Uterus (tissue), 2 donors: ENCODE measurements around the gene LRRC74A.
"Not testable (repeated sequence)": the region's sequence is repeated elsewhere in the genome, so short reads cannot be mapped to it uniquely, and the experiment has no call there.

Source experiments
- POLR2A ChIP-seq, 2 donors: fragments of 450-650 bp; IDR thresholded peaks; one replicate each; pipeline ENCODE4 v1.6.1; 2016; ENCODE audit warnings: antibody characterized with exemption in 2 of 2, mild to moderate bottlenecking in 1 of 2, moderate library complexity in 1 of 2
- TF ChIP-seq, protein P1 (sequence below), 4 experiments: fragments of 200-600 bp in 2 of 4; fragments of 450-650 bp in 2 of 4; sonication (generic) in 2 of 4; IDR thresholded peaks; one replicate each; pipeline ENCODE4 v1.5.1; 2016 to 2019; ENCODE audit warnings: antibody characterized with exemption in 4 of 4, mild to moderate bottlenecking in 2 of 4, moderate library complexity in 1 of 4

DNA sequence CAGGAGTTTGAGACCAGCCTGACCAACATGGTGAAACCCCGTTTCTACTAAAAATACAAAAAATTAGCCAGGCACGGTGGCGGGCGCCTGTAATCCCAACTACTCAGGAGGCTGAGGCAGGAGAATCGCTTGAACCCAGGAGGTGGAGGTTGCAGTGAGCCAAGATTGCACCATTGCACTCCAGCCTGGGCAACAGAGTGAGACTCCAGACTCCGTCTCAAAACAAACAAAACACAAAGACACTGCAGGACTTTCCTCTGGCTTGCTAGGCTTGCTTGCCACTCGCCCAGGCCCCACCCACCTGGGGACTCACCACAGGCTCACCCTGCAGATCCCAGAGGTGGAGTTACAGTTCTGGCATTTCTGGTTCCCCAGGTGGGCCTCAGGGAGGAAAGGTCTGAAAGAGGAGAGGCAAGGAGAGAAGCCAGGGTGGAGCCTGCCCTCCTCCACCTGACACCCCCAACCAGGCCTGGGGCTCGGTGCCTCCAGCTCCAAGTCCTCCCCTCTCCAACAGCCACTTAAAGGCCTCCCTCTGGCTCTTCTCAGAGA lies 88.4 kb downstream of the LRRC74A start:
- TF ChIP-seq, protein P1, sequence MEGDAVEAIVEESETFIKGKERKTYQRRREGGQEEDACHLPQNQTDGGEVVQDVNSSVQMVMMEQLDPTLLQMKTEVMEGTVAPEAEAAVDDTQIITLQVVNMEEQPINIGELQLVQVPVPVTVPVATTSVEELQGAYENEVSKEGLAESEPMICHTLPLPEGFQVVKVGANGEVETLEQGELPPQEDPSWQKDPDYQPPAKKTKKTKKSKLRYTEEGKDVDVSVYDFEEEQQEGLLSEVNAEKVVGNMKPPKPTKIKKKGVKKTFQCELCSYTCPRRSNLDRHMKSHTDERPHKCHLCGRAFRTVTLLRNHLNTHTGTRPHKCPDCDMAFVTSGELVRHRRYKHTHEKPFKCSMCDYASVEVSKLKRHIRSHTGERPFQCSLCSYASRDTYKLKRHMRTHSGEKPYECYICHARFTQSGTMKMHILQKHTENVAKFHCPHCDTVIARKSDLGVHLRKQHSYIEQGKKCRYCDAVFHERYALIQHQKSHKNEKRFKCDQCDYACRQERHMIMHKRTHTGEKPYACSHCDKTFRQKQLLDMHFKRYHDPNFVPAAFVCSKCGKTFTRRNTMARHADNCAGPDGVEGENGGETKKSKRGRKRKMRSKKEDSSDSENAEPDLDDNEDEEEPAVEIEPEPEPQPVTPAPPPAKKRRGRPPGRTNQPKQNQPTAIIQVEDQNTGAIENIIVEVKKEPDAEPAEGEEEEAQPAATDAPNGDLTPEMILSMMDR (IDR thresholded peaks at IDR 0.05): not testable (repeated sequence)
- not testable (repeated sequence) for TF ChIP-seq POLR2A (IDR thresholded peaks at IDR 0.05)
